ENCODE results near the gene TMEM30B.
"Not testable (repeated sequence)": the region's sequence is repeated elsewhere in the genome, so short reads cannot be mapped to it uniquely, and the experiment has no call there.

TMEM30B gene

DNA sequence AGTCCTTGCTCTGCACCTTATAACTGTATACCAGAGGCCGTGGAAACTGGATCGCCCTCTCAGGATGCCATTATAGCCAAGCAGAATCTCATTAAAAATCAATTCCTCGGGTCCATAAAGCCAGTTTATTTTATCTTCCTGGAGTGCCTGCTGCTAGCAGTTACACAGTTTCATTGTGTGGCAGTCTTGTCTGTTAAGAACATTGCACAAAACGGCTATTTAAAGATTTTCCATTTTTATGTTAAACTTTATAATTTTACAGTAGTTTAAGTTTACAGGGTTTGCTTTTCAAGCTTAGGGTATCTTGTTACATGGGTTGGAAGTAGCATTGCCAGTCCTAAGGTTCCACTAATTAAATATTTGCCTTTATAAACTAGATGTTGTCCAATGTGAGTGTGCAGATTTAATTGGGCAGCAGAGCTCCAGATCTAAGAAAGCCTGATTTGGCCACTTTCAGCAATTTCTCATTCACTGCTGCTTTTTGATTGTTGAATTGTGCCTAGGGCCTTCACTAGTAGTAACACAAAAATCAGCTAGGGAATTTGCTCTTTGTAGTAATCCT lies 17.0 kb downstream of the TMEM30B start:
- no peak for DNase-seq

DNA sequence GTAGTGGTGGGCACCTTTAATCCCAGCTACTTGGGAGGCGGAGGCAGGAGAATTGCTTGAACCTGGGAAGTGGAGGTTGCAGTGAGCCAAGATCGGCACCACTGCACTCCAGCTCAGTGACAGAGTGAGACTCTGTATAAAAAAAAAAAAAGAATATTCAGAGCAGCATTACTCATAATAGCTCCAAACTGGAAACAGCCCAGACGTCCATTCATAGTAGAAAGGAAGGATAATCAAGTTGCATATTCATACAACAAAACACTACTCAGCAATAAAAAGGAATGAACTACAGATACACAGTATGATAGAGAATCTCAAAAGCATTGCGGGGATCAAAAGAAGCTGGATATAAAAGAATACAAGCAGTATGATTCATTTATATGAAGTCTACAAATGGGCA lies 19.1 kb downstream of the TMEM30B start:
- DNase-seq, result no peak

DNA sequence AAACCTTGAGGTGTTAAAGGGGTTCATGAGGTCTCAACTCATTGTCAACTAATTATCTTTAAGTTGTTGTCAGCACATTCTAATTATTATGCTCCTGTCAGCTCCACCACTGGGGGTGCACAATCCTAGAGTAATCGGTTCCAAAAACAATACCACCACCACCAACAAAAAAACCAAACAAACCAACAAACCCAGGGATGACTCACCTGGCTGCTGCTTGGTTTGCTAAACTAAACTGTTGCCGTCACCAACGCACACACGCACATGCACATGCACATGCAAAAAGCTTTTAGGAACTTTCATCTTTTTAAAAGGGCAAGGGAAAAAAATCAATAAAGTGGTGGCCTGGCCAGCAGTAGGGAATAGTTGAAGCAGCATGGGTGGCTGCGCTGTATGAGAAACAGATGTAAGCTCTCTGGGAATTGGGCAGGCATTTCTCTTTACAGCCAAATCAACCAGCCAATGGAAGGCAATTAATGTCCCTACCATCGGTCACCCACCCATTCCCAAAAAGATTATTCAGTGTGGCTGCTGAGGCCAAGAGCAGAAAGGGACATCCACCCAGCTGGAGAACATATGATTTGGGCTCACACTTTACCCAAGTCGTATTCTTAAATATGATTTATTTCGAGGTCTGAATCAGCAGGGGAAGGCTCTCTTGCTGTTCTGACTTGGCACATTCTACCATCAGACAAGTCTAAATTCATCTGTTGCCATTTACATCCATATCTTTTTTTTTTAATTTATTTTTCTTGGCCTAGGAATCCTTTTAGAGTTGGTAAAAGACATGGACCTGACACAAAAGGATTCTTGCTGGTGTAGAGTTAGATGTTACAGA lies 20.0 kb downstream of the TMEM30B start:
- DNase-seq, result peak; percentile 60

DNA sequence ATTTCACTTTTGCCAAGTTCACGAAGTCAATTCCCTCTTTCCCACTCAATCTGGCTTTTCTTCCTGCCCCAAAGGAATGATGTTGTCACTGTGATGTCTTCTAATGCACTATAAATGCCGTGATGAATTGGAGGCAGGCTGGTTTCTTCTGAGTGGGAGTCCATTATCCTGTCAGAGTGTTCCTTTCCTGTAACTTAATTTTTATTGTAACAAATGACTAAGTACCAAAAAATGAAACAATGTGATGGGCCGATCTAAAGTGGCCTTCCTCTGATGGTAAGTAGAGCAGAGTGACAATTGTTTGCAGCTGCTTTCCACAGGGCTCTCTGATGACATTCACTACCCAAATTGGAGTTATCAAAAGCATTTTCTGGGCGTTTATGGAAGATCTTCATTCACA lies 22.2 kb downstream of the TMEM30B start:
- peak; percentile 66 for DNase-seq

DNA sequence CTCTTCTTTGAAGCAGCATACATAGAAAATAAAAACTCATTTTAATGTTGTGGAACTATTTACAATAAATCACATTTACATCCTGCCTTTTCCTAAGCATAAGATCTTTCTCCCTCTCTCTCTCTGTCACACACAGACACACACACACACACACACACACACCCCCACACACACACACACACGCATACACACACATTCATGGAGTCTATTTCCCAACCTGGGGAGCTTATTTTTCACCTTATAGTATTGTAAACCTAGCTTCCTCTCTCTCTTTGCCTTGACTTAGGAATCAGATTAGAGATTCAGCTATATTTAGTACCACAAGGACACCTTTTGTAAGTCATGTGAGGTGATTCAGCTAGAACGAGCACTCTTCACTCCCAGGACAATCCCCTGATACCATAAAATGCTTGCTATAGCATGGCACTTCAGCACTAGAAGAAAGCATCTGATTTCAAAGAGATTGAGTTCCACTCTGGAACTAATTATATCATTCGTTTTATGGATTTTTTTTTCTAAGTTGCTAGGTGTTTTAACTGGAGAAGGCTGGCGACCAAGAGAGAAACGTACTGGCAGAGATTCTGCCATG lies 23.6 kb downstream of the TMEM30B start:
- no peak for DNase-seq

DNA sequence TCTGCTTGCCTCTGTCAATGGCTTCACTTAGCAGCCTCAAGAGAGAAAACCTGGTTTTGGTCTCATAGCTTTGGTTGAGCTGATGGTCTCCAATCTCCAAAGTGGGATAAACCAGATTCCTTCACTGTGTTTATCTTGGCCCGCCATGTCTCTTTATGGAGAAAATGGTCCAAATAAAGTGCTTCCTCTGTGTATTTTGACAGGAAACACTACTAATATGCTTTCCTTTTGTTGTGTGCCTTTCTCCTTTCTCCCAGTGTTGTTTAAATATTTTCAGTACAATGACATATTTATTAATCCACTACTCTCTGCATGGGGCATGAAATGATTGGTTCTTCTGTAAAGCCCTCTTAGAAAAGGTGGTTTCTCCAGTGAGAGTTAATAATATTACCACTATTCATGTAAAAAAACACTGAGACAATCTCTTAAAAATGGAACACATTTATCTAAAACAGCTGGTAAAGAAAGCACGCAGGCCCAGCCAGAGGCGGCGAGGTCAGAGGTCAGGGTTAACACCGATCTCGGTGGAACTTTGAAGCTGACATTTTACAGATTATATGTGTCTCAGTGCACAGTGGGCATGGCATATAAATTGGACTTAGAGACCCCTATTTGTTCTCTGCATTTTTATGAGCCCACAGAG lies 24.2 kb downstream of the TMEM30B start:
- no peak for DNase-seq

DNA sequence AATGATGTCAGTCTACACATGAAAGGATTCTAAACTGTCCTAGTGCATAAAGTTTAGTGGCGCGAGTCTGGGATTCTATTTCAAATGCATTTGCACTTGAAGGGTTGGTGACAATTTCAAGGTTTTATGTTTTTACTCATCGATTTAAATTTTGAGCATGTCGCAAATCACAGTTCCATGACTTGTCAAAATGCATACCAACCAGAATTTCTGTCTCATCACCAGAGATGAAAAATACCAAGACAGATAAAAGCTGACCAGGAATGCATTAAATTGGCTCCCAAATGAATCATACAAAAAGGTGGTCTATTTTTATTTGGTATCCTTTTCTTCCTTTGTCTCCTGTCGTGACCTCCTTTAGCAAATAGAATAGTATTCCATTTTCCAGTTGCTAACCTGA lies 25.2 kb downstream of the TMEM30B start:
- peak; percentile 12 for DNase-seq

DNA sequence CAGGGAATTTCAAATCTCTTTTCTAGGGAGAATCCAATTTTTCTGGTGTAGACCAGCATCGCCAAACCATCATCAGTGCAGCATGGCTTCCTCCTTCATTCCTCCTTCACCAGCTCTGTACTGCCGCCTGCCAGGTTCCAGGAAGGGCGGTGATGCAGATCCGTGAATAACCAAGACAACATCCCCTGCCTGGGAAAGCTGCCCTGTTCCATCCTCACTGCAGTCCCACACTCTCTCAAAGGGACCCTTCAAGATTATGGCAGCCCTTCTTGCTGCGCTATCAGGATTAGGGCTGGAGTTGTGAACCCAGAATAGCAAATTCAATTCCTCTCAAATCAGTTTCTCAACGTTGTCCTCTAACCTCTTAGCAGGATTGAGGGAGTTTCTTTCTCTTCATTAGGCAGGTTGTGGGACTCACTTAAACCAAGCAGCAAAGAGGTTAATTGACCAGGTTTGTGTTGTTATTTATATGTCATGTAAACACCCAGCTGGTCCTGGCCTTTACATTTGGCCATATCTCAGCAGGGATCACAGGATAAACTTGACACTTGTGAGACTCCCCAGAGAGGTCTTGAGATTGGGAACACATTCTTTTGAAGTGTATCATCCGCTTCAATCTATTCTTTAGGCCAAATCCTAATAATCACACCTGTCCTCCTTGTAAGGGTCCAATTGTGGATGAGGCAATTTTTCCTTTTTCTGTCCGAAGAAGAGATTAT lies 26.2 kb downstream of the TMEM30B start:
- DNase-seq, result no peak

DNA sequence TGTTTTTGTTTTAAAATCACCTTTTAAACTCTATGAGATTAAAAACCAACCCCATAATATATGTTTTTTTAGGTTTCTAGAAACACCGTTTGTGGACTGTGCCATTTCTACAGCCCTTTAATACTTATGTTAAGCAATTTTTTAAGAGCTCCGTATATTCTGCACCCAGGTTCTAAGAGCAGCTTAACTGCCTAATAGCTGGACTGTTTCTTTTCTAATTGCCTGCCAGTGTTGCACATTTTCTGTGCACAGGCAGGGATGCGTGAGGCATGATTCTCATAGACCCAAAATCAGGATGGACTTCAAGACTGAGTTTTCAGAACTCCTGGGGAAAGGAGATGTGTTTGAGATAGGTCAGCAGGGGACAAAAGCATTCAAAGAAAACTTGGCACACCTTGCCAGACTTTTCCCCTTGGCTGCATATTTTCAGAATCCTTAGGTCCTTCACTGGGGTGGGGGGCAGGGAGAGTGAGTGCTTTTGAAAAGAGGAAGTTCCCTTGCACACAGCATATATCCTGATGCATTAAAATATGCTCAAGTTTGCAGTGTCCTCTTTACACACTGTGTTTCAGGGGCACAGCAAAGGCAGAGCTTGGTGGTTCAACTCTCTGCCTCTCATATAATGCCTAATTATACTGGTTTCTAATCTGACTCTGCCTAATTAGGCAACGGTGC lies 27.9 kb downstream of the TMEM30B start:
- DNase-seq, result no peak

DNA sequence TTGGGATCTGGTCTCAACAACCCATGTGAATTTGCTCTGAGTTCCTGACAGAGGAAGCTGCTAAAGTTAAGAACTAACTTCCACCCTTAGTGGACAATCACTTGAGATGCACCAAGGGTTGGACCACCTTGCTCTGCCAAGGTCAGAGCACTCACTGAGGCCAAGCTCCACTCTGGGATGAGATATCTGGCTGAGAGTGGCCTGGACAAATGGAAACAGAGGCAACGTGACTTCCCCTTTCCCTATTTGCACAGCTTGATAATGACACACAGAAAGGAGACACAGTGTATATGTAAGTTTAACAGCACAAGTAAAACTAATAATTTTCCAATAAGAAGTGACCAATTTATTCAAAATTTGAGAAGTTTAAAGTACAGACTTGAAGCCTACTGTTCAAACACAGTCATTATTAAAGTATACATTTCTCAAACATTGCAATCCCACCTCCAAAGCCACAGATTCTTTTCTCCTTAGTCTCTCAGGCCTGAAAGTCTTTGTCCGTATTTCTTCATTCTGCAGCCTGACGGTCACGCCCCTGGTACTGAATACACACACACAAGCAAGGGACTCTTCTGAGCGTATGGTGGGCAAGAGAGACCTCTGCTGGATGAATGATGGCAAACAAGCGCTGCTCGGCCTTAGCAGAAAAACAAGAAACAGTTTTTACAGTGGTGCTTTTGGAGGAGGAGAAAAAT lies 28.6 kb downstream of the TMEM30B start:
- DNase-seq, result peak; percentile 95

DNA sequence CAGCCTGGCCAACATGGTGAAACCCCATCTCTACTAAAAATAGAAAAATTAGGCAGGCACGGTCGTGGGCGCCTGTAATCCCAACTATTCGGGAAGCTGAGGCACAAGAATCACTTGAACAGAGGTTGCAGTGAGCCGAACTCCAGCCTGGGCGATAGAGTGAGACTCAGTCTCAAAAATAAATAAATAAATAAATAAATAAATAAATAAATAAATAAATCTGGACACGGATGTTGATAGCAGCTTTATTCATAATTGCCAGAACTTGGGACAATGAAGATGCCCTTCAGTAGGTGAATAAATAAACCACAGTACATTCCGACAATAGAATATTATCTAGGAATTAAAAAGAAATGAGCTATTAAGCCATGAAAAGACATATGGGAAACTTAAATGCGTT lies 31.1 kb downstream of the TMEM30B start:
- no peak for DNase-seq

DNA sequence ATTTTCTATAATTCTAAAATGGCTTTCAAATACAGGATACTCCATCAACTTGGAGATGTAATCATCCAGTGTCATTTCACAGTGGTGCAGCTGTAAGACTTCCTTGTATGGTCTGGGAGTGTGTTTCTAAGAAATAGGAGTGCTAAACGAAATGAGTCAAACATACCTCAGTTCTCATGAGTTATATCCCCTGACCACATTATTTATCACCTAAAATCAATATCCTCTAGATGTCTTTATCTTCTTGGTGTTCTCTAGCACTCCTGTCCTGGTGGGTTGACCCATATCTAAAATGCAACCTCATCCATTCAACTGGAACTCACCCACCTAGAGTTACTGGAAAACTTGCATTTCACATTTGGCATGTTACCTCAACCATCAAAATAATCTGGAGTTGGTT lies 33.2 kb downstream of the TMEM30B start:
- DNase-seq, result peak; percentile 13

DNA sequence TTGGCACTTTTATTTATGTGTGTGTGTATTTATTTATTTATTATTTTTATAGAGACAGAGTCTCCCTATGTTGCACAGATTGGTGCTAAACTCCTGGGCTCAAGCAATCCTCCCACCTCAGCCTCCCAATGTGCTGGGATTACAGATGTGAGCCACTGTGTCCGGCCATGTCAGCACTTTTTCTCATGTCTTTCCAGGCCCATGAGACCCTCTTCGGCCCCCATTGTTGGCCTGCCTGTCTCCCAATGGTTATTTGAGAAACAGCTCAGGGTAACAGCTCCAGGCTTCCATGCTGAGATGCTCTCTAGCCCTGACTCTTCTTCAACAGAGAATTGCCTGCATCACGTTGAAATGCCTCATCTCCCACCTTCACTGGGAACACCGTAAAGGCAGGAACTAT lies 34.4 kb downstream of the TMEM30B start:
- no peak for DNase-seq

DNA sequence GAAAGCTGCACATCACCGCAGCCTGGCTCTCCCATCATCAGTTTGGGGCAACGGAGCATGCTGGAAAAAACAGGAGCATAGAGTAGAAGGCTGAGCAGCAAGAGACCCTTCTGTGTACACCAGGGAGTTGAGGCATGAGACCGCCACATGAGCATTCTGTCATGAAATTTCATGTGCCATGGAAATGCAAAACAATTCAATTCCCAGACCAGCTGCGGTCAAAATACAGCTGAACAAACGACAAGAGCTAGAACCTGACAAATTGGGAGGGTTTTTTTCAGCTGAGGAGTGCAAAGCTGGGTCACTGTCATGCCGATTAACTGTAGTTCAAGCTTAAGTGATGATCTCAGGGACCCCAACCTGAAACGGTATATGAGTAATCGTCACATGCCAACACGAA lies 37.1 kb downstream of the TMEM30B start:
- DNase-seq, result no peak

DNA sequence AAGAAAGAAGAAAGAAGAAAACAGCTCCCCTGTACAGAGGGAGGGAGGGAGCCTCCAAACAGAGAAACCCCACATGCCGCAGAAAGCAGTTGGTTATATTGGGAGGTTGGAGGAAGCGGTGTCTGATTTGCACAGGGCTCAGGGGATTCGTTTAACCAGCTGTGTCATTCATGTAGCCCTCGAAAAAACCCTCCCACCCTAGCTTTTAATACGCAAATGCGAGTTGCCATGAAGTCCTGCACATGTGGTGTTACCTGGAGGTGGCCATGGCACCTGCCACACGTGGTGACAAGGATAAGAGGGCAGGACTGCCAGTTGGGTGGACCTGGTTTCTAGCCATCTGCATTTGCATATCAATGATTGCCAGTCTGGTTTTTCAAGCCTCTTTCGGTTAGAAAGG lies 40.9 kb downstream of the TMEM30B start:
- DNase-seq, result no peak

DNA sequence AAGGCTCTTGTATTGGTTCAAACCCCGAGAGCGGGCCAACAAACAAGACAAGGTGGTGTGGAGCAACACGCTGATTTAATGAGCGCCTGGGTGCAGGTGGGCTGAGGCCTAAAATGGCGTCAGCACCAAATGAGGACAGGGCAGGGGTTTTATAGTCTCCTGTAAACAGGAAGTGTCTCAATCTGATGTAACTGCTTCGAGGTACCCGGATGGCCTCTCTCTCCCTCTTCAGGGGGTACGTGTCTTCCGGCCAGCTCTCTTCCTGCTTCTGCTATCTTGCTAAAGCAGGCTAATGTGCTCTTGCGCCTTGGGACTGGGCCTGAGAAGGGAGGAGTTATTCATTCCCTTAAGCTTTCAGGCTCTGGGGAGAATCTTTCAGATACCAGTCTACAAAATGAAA lies 41.9 kb downstream of the TMEM30B start:
- DNase-seq, result not testable (repeated sequence)

DNA sequence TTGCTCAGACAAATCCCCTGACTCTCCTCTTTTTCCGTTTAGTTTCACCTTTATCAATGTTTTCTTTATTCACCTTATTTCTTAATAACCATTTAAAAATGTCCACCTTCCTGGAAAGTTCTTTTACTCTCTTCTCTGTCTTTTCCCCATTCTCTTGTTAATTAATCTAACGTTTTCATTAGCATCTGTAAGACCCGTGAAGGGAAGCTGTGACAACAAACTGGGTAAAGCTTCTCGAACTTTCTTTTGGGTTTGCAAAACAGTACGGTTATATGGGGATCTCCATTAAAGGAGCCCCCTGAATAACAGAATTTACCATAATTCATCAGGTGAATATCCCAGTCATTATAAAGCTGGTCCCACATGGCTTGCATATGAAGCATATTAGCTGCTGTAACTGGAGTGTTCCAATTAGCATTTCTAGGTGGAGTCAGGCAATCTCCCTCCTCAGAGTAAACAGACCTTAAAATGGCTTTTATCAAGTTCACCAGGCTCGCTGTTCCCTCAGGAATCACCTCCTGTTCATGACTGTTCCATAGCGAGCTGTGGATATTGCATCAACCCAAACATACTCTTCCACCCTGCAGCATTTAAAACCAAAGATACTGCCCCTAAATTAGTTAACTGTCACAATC lies 42.4 kb downstream of the TMEM30B start:
- DNase-seq, result no peak

DNA sequence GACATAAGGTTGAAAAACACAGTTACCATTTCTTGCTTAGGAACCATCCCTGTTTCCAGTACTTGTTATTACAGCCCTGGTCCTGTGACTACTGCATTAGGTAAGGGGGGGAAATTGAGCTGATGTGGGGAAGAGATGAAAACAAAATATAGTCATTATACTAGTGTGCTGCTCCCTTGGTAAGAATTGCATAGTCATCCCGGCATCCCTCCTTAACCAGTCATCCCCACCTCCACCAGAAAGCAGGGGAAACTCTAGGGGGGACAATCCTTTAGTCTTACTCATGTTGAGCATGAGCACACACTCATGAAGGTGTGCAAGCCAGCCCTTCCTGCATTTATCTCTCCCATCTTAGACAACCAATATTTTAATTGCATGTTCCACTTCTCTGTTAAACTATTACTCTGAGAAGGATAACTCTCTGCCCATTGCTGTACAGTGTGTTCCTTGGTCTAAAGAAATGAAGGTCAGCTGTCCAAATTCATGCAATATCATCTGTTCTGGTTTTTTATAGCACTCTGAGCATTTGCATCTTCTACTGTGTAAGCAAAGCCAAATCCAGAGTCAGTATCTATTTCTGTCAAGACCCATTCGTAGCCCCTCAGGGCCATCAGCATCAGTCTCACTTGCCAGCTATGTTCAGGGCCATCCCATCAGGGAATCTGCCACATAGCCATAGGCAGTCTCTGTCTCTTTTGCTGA lies 46.8 kb downstream of the TMEM30B start:
- no peak for DNase-seq

DNA sequence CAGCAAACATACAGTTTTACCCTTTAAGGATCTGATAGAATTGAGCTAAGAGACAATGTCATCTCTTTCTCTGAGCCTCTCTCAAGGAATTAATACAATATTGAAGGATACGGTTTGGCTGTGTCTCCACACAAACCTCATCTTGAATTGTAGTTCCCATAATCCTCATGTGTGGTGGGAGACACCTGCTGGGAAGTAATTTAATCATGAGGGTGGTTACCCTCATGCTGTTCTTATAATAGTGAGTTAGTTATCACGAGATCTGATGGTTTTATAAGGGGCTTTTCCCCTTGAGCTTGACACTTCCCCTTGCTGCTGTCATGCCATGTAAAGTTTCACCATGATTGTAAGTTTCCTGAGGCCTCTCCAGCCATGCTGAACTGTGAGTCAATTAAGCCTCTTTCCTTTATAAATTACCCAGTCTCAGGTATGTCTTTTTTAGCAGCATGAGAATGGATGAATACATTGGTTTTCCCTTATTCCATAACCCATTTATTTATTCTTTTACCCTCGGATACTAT lies 47.6 kb downstream of the TMEM30B start:
- no peak for DNase-seq

DNA sequence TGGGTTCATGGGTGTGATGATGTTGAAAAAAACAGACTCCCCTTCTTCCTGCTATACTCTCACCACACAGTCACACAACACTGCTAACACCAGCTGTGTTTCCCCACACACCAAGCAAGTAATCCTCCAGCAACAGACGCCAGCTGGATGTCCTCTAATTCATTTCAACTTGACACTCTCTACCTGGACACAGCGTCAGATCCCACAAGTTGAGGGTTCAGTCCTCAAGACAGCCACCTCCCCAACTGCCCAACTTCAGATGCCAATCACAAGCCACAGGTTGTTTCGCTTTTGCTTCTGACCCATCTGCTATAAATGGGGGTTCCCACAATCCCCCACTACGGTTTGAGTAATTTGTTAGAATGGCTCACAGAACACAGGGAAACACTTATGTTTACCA lies 49.3 kb downstream of the TMEM30B start:
- DNase-seq, result no peak

DNA sequence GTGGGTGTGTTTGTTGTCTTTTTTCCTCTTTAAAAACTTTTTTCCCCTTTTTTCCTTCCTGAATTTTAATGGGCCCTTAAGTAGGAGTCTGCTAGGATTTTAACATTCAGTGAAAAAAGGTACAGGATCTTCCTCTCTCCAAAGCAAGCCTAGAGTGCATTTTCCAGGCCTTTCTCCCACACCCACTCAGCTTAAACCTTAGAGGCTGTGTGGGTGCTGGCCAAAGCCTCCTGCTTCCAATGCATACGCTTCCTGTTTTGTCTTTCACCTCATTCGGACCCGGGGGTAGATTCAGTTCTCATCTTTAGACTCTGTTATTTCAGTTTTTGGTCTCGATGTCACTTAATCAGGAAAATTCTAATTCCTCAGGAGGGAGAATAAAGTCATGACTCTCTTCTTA lies 51.2 kb downstream of the TMEM30B start:
- no peak for DNase-seq

All from EL (cell line).